ENCODE measurements around the gene NOP53. TPM values are rescaled to one million over a fixed set of nuclear protein-coding genes. Genes with fewer than 3 reads are reported as not detected.
"Not testable (repeated sequence)": the region's sequence is repeated elsewhere in the genome, so short reads cannot be mapped to it uniquely, and the experiment has no call there.

NOP53 gene
- total and polyA plus RNA-seq, 2 experiments from 2014 or later: 167 to 192 TPM

- TF ChIP-seq ZNF462 (CRISPR knock-in tag; IDR thresholded peaks at IDR 0.05) (no peak), JUNB (IDR thresholded peaks at IDR 0.05; ENCODE audit: unreplicated experiment) (no peak), NANOG (IDR thresholded peaks at IDR 0.05; ENCODE audit: borderline replicate concordance) (no peak), POLR2AphosphoS5 (IDR thresholded peaks at IDR 0.05; ENCODE audit: low read depth) (no peak), STAT1 (IDR thresholded peaks at IDR 0.05; ENCODE audit: unreplicated experiment) (no peak)
- TF ChIP-seq, protein P1, sequence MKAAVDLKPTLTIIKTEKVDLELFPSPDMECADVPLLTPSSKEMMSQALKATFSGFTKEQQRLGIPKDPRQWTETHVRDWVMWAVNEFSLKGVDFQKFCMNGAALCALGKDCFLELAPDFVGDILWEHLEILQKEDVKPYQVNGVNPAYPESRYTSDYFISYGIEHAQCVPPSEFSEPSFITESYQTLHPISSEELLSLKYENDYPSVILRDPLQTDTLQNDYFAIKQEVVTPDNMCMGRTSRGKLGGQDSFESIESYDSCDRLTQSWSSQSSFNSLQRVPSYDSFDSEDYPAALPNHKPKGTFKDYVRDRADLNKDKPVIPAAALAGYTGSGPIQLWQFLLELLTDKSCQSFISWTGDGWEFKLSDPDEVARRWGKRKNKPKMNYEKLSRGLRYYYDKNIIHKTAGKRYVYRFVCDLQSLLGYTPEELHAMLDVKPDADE (IDR thresholded peaks at IDR 0.05): no peak
These were observed 31.0 kb upstream of the NOP53 start (continued) for GRCh38 chr19:47714339-47714738.

GRCh38 chr19:47714855-47715254 lies 30.5 kb upstream of the NOP53 start:
- Mint-ChIP-seq H3K36me3 (ENCODE audit: low read depth) (peaks cover 19% of the 10 kb centered on the region), H3K27me3 (ENCODE audit: insufficient read depth, low read depth, poor library complexity) (peaks cover 19% of the 10 kb centered on the region), H3K9me3 (peaks cover 21% of the 10 kb centered on the region)
- not testable (repeated sequence) for DNase-seq (ENCODE audit: low spot score); H3K27ac Mint-ChIP-seq; H3F3A ChIP-seq (replicated peaks; ENCODE audit: low read depth); H3K27ac ChIP-seq (ENCODE audit: low read depth); ATAC-seq; H3K4me2 ChIP-seq; H3K4me3 ChIP-seq; H3K4me3 Mint-ChIP-seq; H4K20me1 ChIP-seq (replicated peaks; ENCODE audit: insufficient read depth); H3K36me3 ChIP-seq (ENCODE audit: insufficient read depth); H3K79me2 ChIP-seq (replicated peaks; ENCODE audit: insufficient read depth); H2AFZ ChIP-seq; H3K27me3 ChIP-seq (ENCODE audit: insufficient read depth); H3K4me1 Mint-ChIP-seq; H3K4me1 ChIP-seq (ENCODE audit: insufficient read depth); H3K9me2 ChIP-seq (ENCODE audit: insufficient read depth)
